Measurements from ENCODE around the gene ZC3H7B. TPM values are rescaled to one million over a fixed set of nuclear protein-coding genes. Genes with fewer than 3 reads are reported as not detected.
A peak's percentile ranks its signal among the peaks of the same experiment; 100 is the strongest.

Gene ZC3H7B
- total and polyA plus RNA-seq, 2 donors (not counting 3 experiments of a cell fraction or from before 2014, with no cell fraction given): 66.8 to 95.9 TPM

- Histone ChIP-seq H4K20me1 (replicated peaks; ENCODE audit: control insufficient read depth, extremely low read depth, insufficient read depth, low read length) (no peaks in the 10 kb centered on the region), H3K79me2 (ENCODE audit: control insufficient read depth, insufficient read depth, low read length) (peaks cover 50% of the 10 kb centered on the region), H3K4me2 (ENCODE audit: insufficient read depth, low read length) (peak overlapping the region; percentile 86), H3K4me3 (replicated peaks in 1 of 3; ENCODE audit: insufficient read depth in 1 of 3, low read depth in 1 of 3, low read length in 3 of 3) (peak overlapping the region; percentile 51 to 88 (median 55)), H3K27ac (ENCODE audit: insufficient read depth, low read depth, low read length) (peak overlapping the region; percentile 71), H3K27me3 (ENCODE audit: control insufficient read depth in 2 of 2, insufficient read depth in 2 of 2, low read length in 2 of 2) (no peaks in the 10 kb centered on the region), H3K9ac (replicated peaks; ENCODE audit: extremely low read depth, insufficient read depth, low read length) (peak overlapping the region; percentile 78), H3K4me1 (ENCODE audit: control insufficient read depth, extremely low read depth, insufficient read depth, low read length) (peaks cover 51% of the 10 kb centered on the region), H3K36me3 (ENCODE audit: control insufficient read depth in 2 of 2, extremely low read depth in 1 of 2, insufficient read depth in 2 of 2, low read length in 2 of 2) (peaks cover 5 to 6% of the 10 kb centered on the region in 2 experiments), H2AFZ (ENCODE audit: low read depth, low read length) (no peak overlapping the region), H3K9me3 (replicated peaks; ENCODE audit: control insufficient read depth, insufficient read depth, low read length) (no peaks in the 10 kb centered on the region), H3K9me1 (replicated peaks; ENCODE audit: control insufficient read depth, extremely low read depth, insufficient read depth, low read length) (no peaks in the 10 kb centered on the region)
- DNase-seq (ENCODE audit: low read depth, low spot score): peak; percentile 78
- ChIA-PET CTCF (interaction anchor here (1.0 to 5.9 kb wide), 3 partner anchors 17 to 55 kb away, joined by 4 to 53 read pairs (median 5); partner anchors contain the start of gene ZC3H7B), POLR2A (no interaction called here)
- intact Hi-C loops (cut with micrococcal nuclease): loop anchor here (5.0 kb wide), 3 partner anchors 82 to 103 kb away; partner anchors contain the start of gene TEF
- TF ChIP-seq POLR2A (IDR thresholded peaks at IDR 0.05; ENCODE audit: low read depth, low read length) (peak; percentile 49), POLR2AphosphoS5 (IDR thresholded peaks at IDR 0.05; ENCODE audit: insufficient read depth, low read depth, low read length) (peak; percentile 73), JUN (IDR thresholded peaks at IDR 0.05; ENCODE audit: borderline replicate concordance, insufficient read depth, insufficient read length, low read depth) (peak; percentile 27), MYC (IDR thresholded peaks at IDR 0.05; ENCODE audit: low read depth, low read length) (no peak), FOS (IDR thresholded peaks at IDR 0.05; ENCODE audit: borderline replicate concordance, insufficient read depth, low read length) (peak; percentile 80), EZH2 (IDR thresholded peaks at IDR 0.05; ENCODE audit: borderline replicate concordance, low read depth, low read length, severe bottlenecking) (no peak)
- BruUV-seq (replicated peaks): no TSS peak
- FAIRE-seq: peak; percentile 50
- dilution Hi-C loops (cut with MboI; ENCODE audit: extremely low pct_ligation_motif_present, low sequenced_read_pairs): no loop called here
These were observed 15.9 kb upstream of the ZC3H7B start for GRCh38 chr22:41285441-41285819.

GRCh38 chr22:41285820-41286638 is 15.3 kb upstream of the ZC3H7B start, which contains the start of gene RANGAP1:
Gene RANGAP1 (minus strand): TSS chr22:41286187. CDS start chr22:41281044, 5,143 bp downstream.
- H3K27me3 ChIP-seq (ENCODE audit: control insufficient read depth in 2 of 2, insufficient read depth in 2 of 2, low read length in 2 of 2): no peaks in the 10 kb centered on the region
- POLR2A ChIA-PET: no interaction called here
- peak within 1 kb of the TSS; percentile 78 for H3K9ac ChIP-seq (replicated peaks; ENCODE audit: extremely low read depth, insufficient read depth, low read length)
- peak; percentile 99 for DNase-seq (ENCODE audit: low read depth, low spot score)
- peak; percentile 95 for FAIRE-seq
- peak within 1 kb of the TSS; percentile 9 for H2AFZ ChIP-seq (ENCODE audit: low read depth, low read length)
- H3K4me3 ChIP-seq (replicated peaks in 1 of 3; ENCODE audit: insufficient read depth in 1 of 3, low read depth in 1 of 3, low read length in 3 of 3): peak within 1 kb of the TSS; percentile 51 to 88 (median 55)
- TSS peak; percentile 32 for BruUV-seq (replicated peaks)
- H3K79me2 ChIP-seq (ENCODE audit: control insufficient read depth, insufficient read depth, low read length): peaks cover 44% of the 10 kb centered on the region
- dilution Hi-C loops (cut with MboI; ENCODE audit: extremely low pct_ligation_motif_present, low sequenced_read_pairs): no loop called here
- intact Hi-C loops (cut with micrococcal nuclease): loop anchor here (1.0 to 5.0 kb wide), 4 partner anchors 15 to 104 kb away; partner anchors contain the start of genes TEF and ZC3H7B
- H3K36me3 ChIP-seq (ENCODE audit: control insufficient read depth in 2 of 2, extremely low read depth in 1 of 2, insufficient read depth in 2 of 2, low read length in 2 of 2): peaks cover under 1 to 4% of the 10 kb centered on the region in 2 experiments
- H3K9me3 ChIP-seq (replicated peaks; ENCODE audit: control insufficient read depth, insufficient read depth, low read length): no peaks in the 10 kb centered on the region
- H3K27ac ChIP-seq (ENCODE audit: insufficient read depth, low read depth, low read length): peak within 1 kb of the TSS; percentile 71
- peak; percentile 68 for TF ChIP-seq POLR2AphosphoS5 (IDR thresholded peaks at IDR 0.05; ENCODE audit: insufficient read depth, low read depth, low read length)
- TF ChIP-seq FOS (IDR thresholded peaks at IDR 0.05; ENCODE audit: borderline replicate concordance, insufficient read depth, low read length): no peak
- TF ChIP-seq MAX (IDR thresholded peaks at IDR 0.05; ENCODE audit: insufficient read depth, insufficient read length): peak; percentile 77
- TF ChIP-seq CTCF (IDR thresholded peaks at IDR 0.05; ENCODE audit: extremely low read depth in 1 of 2, insufficient read depth in 1 of 2, low read depth in 1 of 2, low read length in 2 of 2): peak in 1 of 2 donors; percentile 28
- peak; percentile 72 for TF ChIP-seq POLR2A (IDR thresholded peaks at IDR 0.05; ENCODE audit: low read depth, low read length)
- no peak for TF ChIP-seq JUN (IDR thresholded peaks at IDR 0.05; ENCODE audit: borderline replicate concordance, insufficient read depth, insufficient read length, low read depth)
- CTCF ChIA-PET: interaction anchor here (1.0 to 5.9 kb wide), 5 partner anchors 16 to 258 kb away, joined by 3 to 53 read pairs (median 4); partner anchors contain the start of genes POLR3H and ZC3H7B
- H3K4me2 ChIP-seq (ENCODE audit: insufficient read depth, low read length): peak within 1 kb of the TSS; percentile 86
- no peaks in the 10 kb centered on the region for H3K9me1 ChIP-seq (replicated peaks; ENCODE audit: control insufficient read depth, extremely low read depth, insufficient read depth, low read length)
- peaks cover 57% of the 10 kb centered on the region for H3K4me1 ChIP-seq (ENCODE audit: control insufficient read depth, extremely low read depth, insufficient read depth, low read length)
- H4K20me1 ChIP-seq (replicated peaks; ENCODE audit: control insufficient read depth, extremely low read depth, insufficient read depth, low read length): no peaks in the 10 kb centered on the region

Measured in endothelial cell of umbilical vein (primary cell).